Rectal smooth muscle tissue (tissue), 1 donor: ENCODE results near the gene NDUFA7.
"Not testable (repeated sequence)": the region's sequence is repeated elsewhere in the genome, so short reads cannot be mapped to it uniquely, and the experiment has no call there.

Experiments
- H3K27ac ChIP-seq: one replicate; pipeline ENCODE4 v1.7.0; 2013; ENCODE audit warnings: low read depth, low read length, inconsistent platforms
- H3K27me3 ChIP-seq: one replicate; pipeline ENCODE4 v1.7.0; 2013; ENCODE audit warnings: low read length; ENCODE audit not compliant: control insufficient read depth, insufficient read depth
- H3K36me3 ChIP-seq: one replicate; pipeline ENCODE4 v1.7.0; 2013; ENCODE audit warnings: low read length; ENCODE audit not compliant: control insufficient read depth, insufficient read depth
- H3K4me1 ChIP-seq: one replicate; pipeline ENCODE4 v1.7.0; 2013; ENCODE audit warnings: low read length; ENCODE audit not compliant: control insufficient read depth, insufficient read depth
- H3K4me3 ChIP-seq: one replicate; pipeline ENCODE4 v1.7.0; 2013; ENCODE audit warnings: low read length
- H3K9ac ChIP-seq: one replicate; pipeline ENCODE4 v1.7.0; 2013; ENCODE audit warnings: low read length

Gene NDUFA7

GRCh38 chr19:8355631-8356402 lies 34.6 kb upstream of the NDUFA7 start:
- H3K27me3 ChIP-seq = no peaks in the 10 kb centered on the region
- no peak overlapping the region for H3K27ac ChIP-seq
- H3K9ac ChIP-seq = no peak overlapping the region
- H3K36me3 ChIP-seq = no peaks in the 10 kb centered on the region
- no peak overlapping the region for H3K4me3 ChIP-seq
- no peaks in the 10 kb centered on the region for H3K4me1 ChIP-seq

GRCh38 chr19:8352845-8353244 lies 31.7 kb upstream of the NDUFA7 start:
- not testable (repeated sequence) for H3K4me3 ChIP-seq, H3K36me3 ChIP-seq, H3K4me1 ChIP-seq, H3K9ac ChIP-seq, H3K27me3 ChIP-seq, H3K27ac ChIP-seq

GRCh38 chr19:8352134-8352827 lies 31.1 kb upstream of the NDUFA7 start:
- H3K27ac ChIP-seq = no peak overlapping the region

GRCh38 chr19:8349629-8350372 lies 28.6 kb upstream of the NDUFA7 start:
- not testable (repeated sequence) for H3K4me3 ChIP-seq, H3K27ac ChIP-seq, H3K36me3 ChIP-seq, H3K9ac ChIP-seq, H3K4me1 ChIP-seq, H3K27me3 ChIP-seq

More at GRCh38 chr19:8352134-8352827, 31.1 kb upstream of the NDUFA7 start:
- Histone ChIP-seq H3K36me3 (no peaks in the 10 kb centered on the region), H3K4me3 (no peak overlapping the region), H3K4me1 (no peaks in the 10 kb centered on the region), H3K27me3 (no peaks in the 10 kb centered on the region), H3K9ac (no peak overlapping the region)

GRCh38 chr19:8343483-8343844 lies 22.3 kb upstream of the NDUFA7 start:
- Histone ChIP-seq H3K27ac (no peak overlapping the region), H3K9ac (no peak overlapping the region), H3K4me1 (no peaks in the 10 kb centered on the region), H3K36me3 (no peaks in the 10 kb centered on the region), H3K4me3 (peak overlapping the region; percentile 61), H3K27me3 (peaks cover 7% of the 10 kb centered on the region)

- Histone ChIP-seq H3K4me1 (no peaks in the 10 kb centered on the region), H3K27me3 (peaks cover 10% of the 10 kb centered on the region), H3K36me3 (no peaks in the 10 kb centered on the region), H3K9ac (no peak within 1 kb of the TSS), H3K4me3 (peak within 1 kb of the TSS; percentile 61), H3K27ac (peak within 1 kb of the TSS; percentile 24)
Observed at GRCh38 chr19:8342684-8343482, 21.7 kb upstream of the NDUFA7 start, which contains the start of gene KANK3. TSS of gene KANK3 (minus strand) at chr19:8343262. CDS start at chr19:8337828, 5,434 bp downstream.

GRCh38 chr19:8342316-8342683 lies 21.1 kb upstream of the NDUFA7 start:
- H3K27ac ChIP-seq = peak overlapping the region; percentile 12
- no peaks in the 10 kb centered on the region for H3K4me1 ChIP-seq
- H3K9ac ChIP-seq = no peak overlapping the region
- H3K27me3 ChIP-seq = peaks cover 10% of the 10 kb centered on the region
- no peaks in the 10 kb centered on the region for H3K36me3 ChIP-seq
- H3K4me3 ChIP-seq = no peak overlapping the region

- not testable (repeated sequence) for H3K9ac ChIP-seq, H3K36me3 ChIP-seq, H3K4me1 ChIP-seq, H3K4me3 ChIP-seq, H3K27ac ChIP-seq
- peaks cover 13% of the 10 kb centered on the region for H3K27me3 ChIP-seq
Observed at GRCh38 chr19:8341504-8341903, 20.3 kb upstream of the NDUFA7 start.

- Histone ChIP-seq H3K27me3 (peaks cover 16% of the 10 kb centered on the region), H3K27ac (no peak overlapping the region), H3K9ac (no peak overlapping the region), H3K4me3 (no peak overlapping the region), H3K4me1 (no peaks in the 10 kb centered on the region), H3K36me3 (no peaks in the 10 kb centered on the region)
Observed at GRCh38 chr19:8340341-8341096, 19.3 kb upstream of the NDUFA7 start.

- Histone ChIP-seq H3K36me3 (no peaks in the 10 kb centered on the region), H3K27ac (no peak overlapping the region), H3K4me1 (peaks cover 3% of the 10 kb centered on the region), H3K4me3 (no peak overlapping the region), H3K27me3 (peaks cover 25% of the 10 kb centered on the region), H3K9ac (no peak overlapping the region)
Observed at GRCh38 chr19:8338835-8339234, 17.7 kb upstream of the NDUFA7 start.

- no peaks in the 10 kb centered on the region for H3K36me3 ChIP-seq
- no peak overlapping the region for H3K4me3 ChIP-seq
- H3K27ac ChIP-seq = no peak overlapping the region
- H3K4me1 ChIP-seq = peaks cover 3% of the 10 kb centered on the region
- H3K27me3 ChIP-seq = peaks cover 35% of the 10 kb centered on the region
- H3K9ac ChIP-seq = no peak overlapping the region
Observed at GRCh38 chr19:8337728-8338127, 16.6 kb upstream of the NDUFA7 start.
